ENCODE results near the gene TAS2R13.

Gene TAS2R13

DNA sequence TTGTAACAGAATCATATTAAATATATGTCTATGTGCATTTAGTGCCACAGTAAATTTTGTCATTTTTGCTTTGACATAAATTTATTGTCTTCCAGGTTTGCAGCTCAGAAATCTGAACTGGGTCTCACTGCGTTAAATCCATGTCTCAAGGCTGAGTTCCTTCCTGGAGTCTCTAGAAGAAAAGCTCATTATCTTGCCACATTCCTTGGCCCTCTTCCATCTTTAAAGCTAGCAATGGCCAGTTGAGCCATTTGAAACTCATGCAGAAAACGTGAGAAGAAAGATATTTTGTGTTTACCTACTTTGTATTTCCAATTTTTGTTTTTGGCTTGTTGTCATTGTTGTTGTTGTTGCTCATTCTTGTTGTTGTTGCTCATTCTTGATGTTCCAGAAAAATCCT, 36.0 kb downstream of the TAS2R13 start:
- DNase-seq (ENCODE audit: low read depth in 3 of 3) = no peak

- no peak for DNase-seq (ENCODE audit: low read depth in 3 of 3)
These were observed 42.0 kb downstream of the TAS2R13 start for GRCh38 chr12:10867381-10867780.

DNA sequence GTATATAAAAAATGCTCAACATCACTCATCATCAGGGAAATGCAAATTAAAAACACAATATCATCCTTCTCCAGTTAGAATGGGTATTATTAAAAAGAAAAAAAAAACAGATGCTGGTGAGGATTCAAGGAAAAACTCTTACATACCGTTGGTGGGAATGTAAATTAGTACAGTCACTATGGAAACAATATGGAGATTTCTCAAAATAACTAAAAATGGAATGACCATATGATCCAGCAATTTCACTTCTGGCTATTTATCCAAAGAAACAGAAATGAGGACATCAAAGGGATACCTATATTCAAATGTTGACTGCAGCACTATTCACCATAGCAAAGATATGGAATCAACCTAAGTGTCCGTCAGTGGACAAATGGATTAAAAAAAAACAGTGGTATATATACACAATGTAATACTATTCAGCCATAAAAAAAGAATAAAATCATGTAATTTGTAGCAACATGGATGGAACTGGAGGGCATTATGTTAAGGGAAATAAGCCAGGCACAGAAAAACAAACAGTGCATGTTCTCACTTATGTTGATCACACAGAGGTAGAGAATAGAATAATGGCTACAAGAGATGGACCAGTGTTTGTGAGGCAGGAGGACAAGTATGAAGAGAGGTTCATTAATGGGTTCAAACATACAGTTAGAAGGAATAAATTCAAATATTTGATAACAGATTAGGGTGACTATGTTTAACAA, 45.7 kb downstream of the TAS2R13 start:
- DNase-seq (ENCODE audit: low read depth in 3 of 3) = no peak

GRCh38 chr12:10861366-10861765, 48.0 kb downstream of the TAS2R13 start:
- DNase-seq (ENCODE audit: low read depth in 3 of 3) = no peak
